HepG2 (cell line): ENCODE results near the gene ZNFX1. TPM values are rescaled to one million over a fixed set of nuclear protein-coding genes. Genes with fewer than 3 reads are reported as not detected.
A peak's percentile ranks its signal among the peaks of the same experiment; 100 is the strongest.

Experiments
- ATF5 ChIP-seq: sonication (generic); formaldehyde crosslinking; IDR thresholded peaks from 2 replicates; pipeline ENCODE4 v1.4.0; 2020; ENCODE audit warnings: mild to moderate bottlenecking, low read depth, missing genetic modification reagents
- CENPBD1 ChIP-seq: sonication (generic); formaldehyde crosslinking; IDR thresholded peaks from 2 replicates; pipeline ENCODE4 v1.8.0; 2022; ENCODE audit warnings: missing genetic modification reagents, low read depth, mild to moderate bottlenecking, borderline replicate concordance
- CREB3 ChIP-seq: sonication (generic); formaldehyde crosslinking; IDR thresholded peaks from 2 replicates; pipeline ENCODE4 v1.5.0; 2020; ENCODE audit warnings: missing genetic modification reagents
- HIVEP1 ChIP-seq: sonication (generic); formaldehyde crosslinking; IDR thresholded peaks from 2 replicates; pipeline ENCODE4 v1.4.0; 2020; ENCODE audit warnings: mild to moderate bottlenecking, missing genetic modification reagents
- HOXA9 ChIP-seq: sonication (generic); formaldehyde crosslinking; IDR thresholded peaks from 2 replicates; pipeline ENCODE4 v1.8.1; 2022; ENCODE audit warnings: missing genetic modification reagents, mild to moderate bottlenecking, moderate library complexity, borderline replicate concordance
- IKZF4 ChIP-seq: sonication (generic); formaldehyde crosslinking; IDR thresholded peaks from 2 replicates; pipeline ENCODE4 v1.5.1; 2020; ENCODE audit warnings: borderline replicate concordance, mild to moderate bottlenecking, low read depth, missing genetic modification reagents; ENCODE audit errors: not compliant biosample characterization
- ISL2 ChIP-seq: sonication (generic); formaldehyde crosslinking; IDR thresholded peaks from 2 replicates; pipeline ENCODE4 v1.5.0; 2020; ENCODE audit warnings: missing genetic modification reagents
- KAT8 ChIP-seq: IDR thresholded peaks from 2 replicates; pipeline ENCODE4 v1.6.1; 2016; ENCODE audit warnings: missing genetic modification reagents, missing compliant biosample characterization
- MAZ ChIP-seq, 2 experiments: sonication (generic) in 1 of 2; formaldehyde crosslinking in 1 of 2; IDR thresholded peaks; 2 replicates each; pipeline versions ENCODE4 v1.5.0 to v1.6.1; 2012 to 2020; ENCODE audit warnings: low read depth in 2 of 2, mild to moderate bottlenecking in 2 of 2, borderline replicate concordance in 1 of 2, improper control_type of control experiment in 1 of 2, low read length in 1 of 2, missing genetic modification reagents in 1 of 2, moderate library complexity in 1 of 2
- RBAK ChIP-seq: sonication (generic); formaldehyde crosslinking; IDR thresholded peaks from 2 replicates; pipeline ENCODE4 v1.5.1; 2020; ENCODE audit warnings: mild to moderate bottlenecking, missing genetic modification reagents
- SCMH1 ChIP-seq: sonication (generic); formaldehyde crosslinking; IDR thresholded peaks from 2 replicates; pipeline ENCODE4 v1.9.0; 2021; ENCODE audit warnings: missing genetic modification reagents, mild to moderate bottlenecking, borderline replicate concordance
- SIX4 ChIP-seq: sonication (generic); formaldehyde crosslinking; IDR thresholded peaks from 2 replicates; pipeline ENCODE4 v1.4.0; 2020; ENCODE audit warnings: missing genetic modification reagents
- SNAI1 ChIP-seq: sonication (generic); formaldehyde crosslinking; IDR thresholded peaks from 2 replicates; pipeline ENCODE4 v1.5.0; 2020; ENCODE audit warnings: mild to moderate bottlenecking, missing genetic modification reagents, borderline replicate concordance
- TIGD3 ChIP-seq: sonication (generic); formaldehyde crosslinking; IDR thresholded peaks from 2 replicates; pipeline ENCODE4 v1.5.1; 2020; ENCODE audit warnings: mild to moderate bottlenecking, missing genetic modification reagents, borderline replicate concordance
- TOPORS ChIP-seq: sonication (generic); formaldehyde crosslinking; IDR thresholded peaks from 2 replicates; pipeline ENCODE4 v1.8.0; 2023; ENCODE audit warnings: mild to moderate bottlenecking, missing genetic modification reagents
- TP53 ChIP-seq: sonication (generic); formaldehyde crosslinking; conservative IDR thresholded peaks from 2 replicates; pipeline ENCODE4 v1.4.0; 2020; ENCODE audit warnings: missing genetic modification reagents
- ZBTB46 ChIP-seq: sonication (generic); formaldehyde crosslinking; IDR thresholded peaks from 2 replicates; pipeline ENCODE4 v1.4.0; 2020; ENCODE audit warnings: mild to moderate bottlenecking, missing genetic modification reagents, borderline replicate concordance
- ZFP36L1 ChIP-seq: sonication (generic); formaldehyde crosslinking; IDR thresholded peaks from 2 replicates; pipeline ENCODE4 v1.8.0; 2022; ENCODE audit warnings: mild to moderate bottlenecking, missing genetic modification reagents, moderate library complexity
- ZNF276 ChIP-seq: sonication (generic); formaldehyde crosslinking; IDR thresholded peaks from 2 replicates; pipeline ENCODE4 v1.4.0; 2020; ENCODE audit warnings: mild to moderate bottlenecking, low read depth, missing genetic modification reagents
- ZNF34 ChIP-seq: sonication (generic); formaldehyde crosslinking; IDR thresholded peaks from 2 replicates; pipeline ENCODE4 v1.4.0; 2020; ENCODE audit warnings: mild to moderate bottlenecking, missing genetic modification reagents, borderline replicate concordance
- ZNF468 ChIP-seq: sonication (generic); formaldehyde crosslinking; IDR thresholded peaks from 2 replicates; pipeline ENCODE4 v1.8.0; 2022; ENCODE audit warnings: mild to moderate bottlenecking, moderate library complexity, missing genetic modification reagents
- polyA plus RNA-seq, 8 experiments: library from polyadenylated mRNA; depleted of rRNA in 3 of 8; stranded (reverse) in 7 of 8; unstranded in 1 of 8; fragments of >200 nt; fragmentation: Illumina TruSeq in 4 of 8; extraction: Trizol in 4 of 8; gene quantifications; 2 replicates each; pipeline versions ENCODE4 v1.2.1 to v1.2.3, GENCODE V29; 2011 to 2016; ENCODE audit warnings: low read depth in 4 of 8, missing spikeins in 1 of 8, mixed read lengths in 1 of 8; ENCODE audit not compliant: insufficient read depth in 1 of 8
- total RNA-seq, 5 experiments: library from RNA; depleted of rRNA; stranded (reverse); fragments of >200 nt; fragmentation: Illumina TruSeq; extraction: Trizol; gene quantifications; 2 replicates each; pipeline ENCODE4 v1.2.3, GENCODE V29; 2016; ENCODE audit warnings: low read depth in 1 of 5

ZNFX1 gene
- total and polyA plus RNA-seq, 2 of the 13 experiments (the other 11 are each of a cell fraction or from before 2014, with no cell fraction given), result 2.9 to 11.1 TPM

- TF ChIP-seq ISL2 (CRISPR knock-in tag) (no peak), TIGD3 (no peak), IKZF4 (CRISPR knock-in tag) (no peak), SNAI1 (CRISPR knock-in tag) (no peak), ZFP36L1 (CRISPR knock-in tag) (no peak), HIVEP1 (CRISPR knock-in tag) (no peak), HOXA9 (CRISPR knock-in tag) (no peak), SIX4 (no peak), CENPBD1 (CRISPR knock-in tag) (no peak), RBAK (CRISPR knock-in tag) (no peak), MAZ (IDR thresholded peaks at IDR 0.05; ENCODE audit: borderline replicate concordance, low read depth, low read length) (no peak), MAZ (CRISPR knock-in tag; IDR thresholded peaks at IDR 0.05; ENCODE audit: low read depth) (0 out of 2 replicates have a peak, but pooled peaks have one; percentile 18), SCMH1 (no peak), ATF5 (CRISPR knock-in tag) (no peak), KAT8 (CRISPR knock-in tag) (no peak), CREB3 (no peak), TP53 (no peak), ZNF276 (no peak), ZNF34 (CRISPR knock-in tag) (no peak), ZBTB46 (no peak), ZNF468 (CRISPR knock-in tag) (0 out of 2 replicates have a peak, but pooled peaks have one; percentile 57), TOPORS (CRISPR knock-in tag) (peak; percentile 50; the same call in 1 of the 2 replicates)
These were observed 9.1 kb upstream of the ZNFX1 start (continued) for GRCh38 chr20:49286689-49287551.
